Smooth muscle cell (in vitro differentiated cells): Measurements from ENCODE around the gene CCNE1. TPM values are rescaled to one million over a fixed set of nuclear protein-coding genes. Genes with fewer than 3 reads are reported as not detected.

Experiments used
- DNase-seq: peaks from one replicate; lab custom pipeline; 2025; ENCODE audit not compliant: unreplicated experiment; lab: John Stamatoyannopoulos, UW
- H2AFZ ChIP-seq: fragments of 200-600 bp; sonication (generic); 2 replicates; pipeline ENCODE4 v1.6.0; 2016; ENCODE audit warnings: antibody characterized with exemption, low read depth, mild to moderate bottlenecking
- H3F3A ChIP-seq: fragments of 200-600 bp; sonication (generic); 2 replicates; pipeline ENCODE4 v1.6.0; 2017; ENCODE audit warnings: antibody characterized with exemption, low read depth
- H3K27ac ChIP-seq: fragments of 200-600 bp; sonication (generic); 2 replicates; pipeline ENCODE4 v1.5.1; 2016; ENCODE audit warnings: low read depth, mild to moderate bottlenecking
- H3K27me3 ChIP-seq: fragments of 200-600 bp; sonication (generic); 2 replicates; pipeline ENCODE4 v1.6.1; 2016; ENCODE audit warnings: low read depth, mild to moderate bottlenecking
- H3K36me3 ChIP-seq: fragments of 200-600 bp; sonication (generic); 2 replicates; pipeline ENCODE4 v1.5.1; 2016; ENCODE audit warnings: low read depth
- H3K4me1 ChIP-seq: fragments of 200-600 bp; sonication (generic); 2 replicates; pipeline ENCODE4 v1.5.1; 2016; ENCODE audit warnings: low read depth
- H3K4me2 ChIP-seq: fragments of 200-600 bp; sonication (generic); 2 replicates; pipeline ENCODE4 v1.6.0; 2016; ENCODE audit warnings: mild to moderate bottlenecking
- H3K4me3 ChIP-seq: fragments of 200-600 bp; sonication (generic); 2 replicates; pipeline ENCODE4 v1.5.1; 2016; ENCODE audit warnings: mild to moderate bottlenecking
- H3K79me2 ChIP-seq: fragments of 200-600 bp; sonication (generic); 2 replicates; pipeline ENCODE4 v1.6.0; 2016; ENCODE audit warnings: low read depth, mild to moderate bottlenecking
- H3K9ac ChIP-seq: fragments of 200-600 bp; sonication (generic); 2 replicates; pipeline ENCODE4 v1.6.0; 2016; ENCODE audit warnings: low read depth
- H3K9me3 ChIP-seq: fragments of 200-600 bp; sonication (generic); replicated peaks from 2 replicates; pipeline ENCODE4 v1.5.1; 2016; ENCODE audit warnings: low read depth
- H4K20me1 ChIP-seq: fragments of 200-600 bp; sonication (generic); 2 replicates; pipeline ENCODE4 v1.6.0; 2016; ENCODE audit warnings: low read depth
- CTCF ChIP-seq: fragments of 200-600 bp; sonication (generic); IDR thresholded peaks from 2 replicates; pipeline ENCODE4 v1.5.1; 2017; ENCODE audit warnings: borderline replicate concordance, mild to moderate bottlenecking, antibody characterized with exemption; ENCODE audit not compliant: insufficient read depth, poor library complexity, severe bottlenecking
- WGBS: methylation state at CpG from one replicate; pipeline ENCODE4 v1.1.7; 2016; ENCODE audit warnings: low lambda C conversion rate; 5-methylcytosine and 5-hydroxymethylcytosine counted together
- polyA plus RNA-seq: library from polyadenylated mRNA; unstranded; fragments of >200 nt; fragmentation: Nextera tagmentation; extraction: Ambion mirVana; gene quantifications from 2 replicates; pipeline ENCODE4 v1.2.1, GENCODE V29; 2016
- total RNA-seq: library from RNA; depleted of rRNA; stranded (reverse); fragments of >200 nt; gene quantifications from 2 replicates; pipeline ENCODE4 v1.2.3, GENCODE V29; 2014

Gene CCNE1
- total and polyA plus RNA-seq, 2 experiments from 2014 or later = 17.7 to 34.4 TPM

DNA sequence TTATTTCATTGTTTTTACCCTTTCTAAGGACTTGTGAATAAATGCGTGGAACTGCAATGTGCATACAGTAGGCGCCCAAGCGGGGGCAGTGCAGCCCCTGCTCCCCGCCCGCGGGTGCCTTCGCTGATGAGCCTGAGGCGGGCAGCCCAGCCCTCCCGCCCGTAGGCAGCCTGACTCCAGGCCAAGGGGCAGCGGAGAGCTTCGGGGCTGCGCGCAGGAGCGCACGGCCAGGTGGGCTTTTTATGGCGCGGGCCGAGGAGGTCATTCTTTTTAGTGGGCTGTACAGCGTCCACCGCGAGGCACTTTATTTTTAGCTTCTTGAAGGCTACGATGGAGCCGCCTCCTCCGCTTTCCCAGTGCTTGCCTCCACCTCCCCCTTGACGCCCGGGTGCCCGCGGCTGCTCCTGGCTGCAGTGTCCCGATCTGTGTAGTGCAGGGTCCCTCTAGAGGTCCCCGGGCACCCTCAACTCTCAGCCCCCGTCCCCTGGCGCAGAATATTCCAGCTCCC, 60.5 kb downstream of the CCNE1 start:
- Histone ChIP-seq H3K4me3 (no peak overlapping the region), H3K9ac (no peak overlapping the region), H3F3A (no peaks in the 10 kb centered on the region), H3K79me2 (no peaks in the 10 kb centered on the region), H3K4me1 (peaks cover 9% of the 10 kb centered on the region), H3K9me3 (no peaks in the 10 kb centered on the region), H3K27ac (no peak overlapping the region), H3K4me2 (peak overlapping the region; percentile 71), H3K36me3 (no peaks in the 10 kb centered on the region), H2AFZ (peak overlapping the region; percentile 62), H3K27me3 (no peaks in the 10 kb centered on the region), H4K20me1 (no peaks in the 10 kb centered on the region)
- no peak for TF ChIP-seq CTCF
- 15% methylated on average over 24 of the region's 33 CpGs for whole genome bisulfite sequencing
- no peak for DNase-seq

GRCh38 chr19:29873024-29873800, 61.4 kb downstream of the CCNE1 start:
- peaks cover 9% of the 10 kb centered on the region for H3K4me1 ChIP-seq
- H3K4me2 ChIP-seq = peak overlapping the region; percentile 92
- H3K9me3 ChIP-seq = no peaks in the 10 kb centered on the region
- H3K79me2 ChIP-seq = no peaks in the 10 kb centered on the region
- H3K36me3 ChIP-seq = no peaks in the 10 kb centered on the region
- no peak overlapping the region for H3K9ac ChIP-seq
- H2AFZ ChIP-seq = peak overlapping the region; percentile 76
- H3K4me3 ChIP-seq = peak overlapping the region; percentile 54
- TF ChIP-seq CTCF = peak; percentile 94
- H3K27ac ChIP-seq = no peak overlapping the region
- H3F3A ChIP-seq = no peaks in the 10 kb centered on the region
- H3K27me3 ChIP-seq = no peaks in the 10 kb centered on the region
- no peaks in the 10 kb centered on the region for H4K20me1 ChIP-seq
- DNase-seq = peak; percentile 33
- WGBS = 7% methylated on average over 39 of the region's 77 CpGs

Other genes with a start within 250 kb of the CCNE1 start
- gene POP4, start 205.7 kb upstream of the CCNE1 start, total RNA-seq = 54.4 and 68.8 TPM in 2 replicates
- gene POP4, start 205.7 kb upstream of the CCNE1 start, polyA plus RNA-seq = 90.6 and 94.9 TPM in 2 replicates
- 2.2 and 2.3 TPM in 2 replicates for gene PLEKHF1, start 146.5 kb upstream of the CCNE1 start, total RNA-seq
- gene PLEKHF1, start 146.5 kb upstream of the CCNE1 start, polyA plus RNA-seq = 4.0 and 6.9 TPM in 2 replicates
- gene C19orf12, start 96.7 kb upstream of the CCNE1 start, total RNA-seq = 22.7 and 29.7 TPM in 2 replicates
- 30.0 TPM in 2 replicates for gene C19orf12, start 96.7 kb upstream of the CCNE1 start, polyA plus RNA-seq
- 47.6 and 53.5 TPM in 2 replicates for gene URI1, start 130.2 kb downstream of the CCNE1 start, total RNA-seq
- gene URI1, start 130.2 kb downstream of the CCNE1 start, polyA plus RNA-seq = 36.8 and 39.3 TPM in 2 replicates